Measurements from ENCODE around the gene ARHGAP22.

The ARHGAP22 gene

DNA sequence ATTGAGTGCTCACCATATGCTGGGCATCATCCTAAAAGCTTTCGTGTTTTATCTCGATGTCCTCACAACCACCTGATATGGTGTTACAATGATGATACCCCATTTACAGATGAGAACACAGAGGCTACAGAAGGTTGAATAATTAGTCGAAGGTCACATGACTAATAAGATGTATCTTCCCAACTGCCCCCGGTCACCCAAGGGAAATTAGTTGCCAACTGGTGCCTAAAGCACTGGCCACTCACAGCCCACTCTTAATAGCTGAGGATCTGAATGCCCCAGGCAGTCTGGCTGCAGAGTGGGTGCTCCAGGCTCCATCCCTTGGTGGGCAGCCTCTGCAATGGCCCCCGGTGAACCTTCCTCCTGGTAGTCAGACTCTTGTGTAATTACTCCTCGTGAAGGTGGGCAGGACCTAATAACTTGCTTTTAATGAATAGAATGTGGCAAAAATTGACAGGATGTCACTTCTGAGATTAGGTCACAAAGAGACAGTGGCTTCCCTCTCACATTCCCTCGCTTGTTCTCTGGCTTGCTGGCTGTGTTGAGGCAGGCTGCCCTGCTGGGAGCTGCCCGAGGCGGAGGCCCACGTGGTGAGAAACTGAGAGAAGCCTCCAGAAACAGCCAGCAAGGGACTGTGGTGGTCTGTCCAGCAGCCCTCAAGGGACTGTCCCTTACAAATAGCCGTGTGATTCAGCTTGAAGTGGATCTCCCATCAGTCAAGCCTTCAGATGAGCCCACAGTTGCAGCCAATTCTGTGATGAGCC, 109.4 kb downstream of the ARHGAP22 start:
- no peak for DNase-seq

DNA sequence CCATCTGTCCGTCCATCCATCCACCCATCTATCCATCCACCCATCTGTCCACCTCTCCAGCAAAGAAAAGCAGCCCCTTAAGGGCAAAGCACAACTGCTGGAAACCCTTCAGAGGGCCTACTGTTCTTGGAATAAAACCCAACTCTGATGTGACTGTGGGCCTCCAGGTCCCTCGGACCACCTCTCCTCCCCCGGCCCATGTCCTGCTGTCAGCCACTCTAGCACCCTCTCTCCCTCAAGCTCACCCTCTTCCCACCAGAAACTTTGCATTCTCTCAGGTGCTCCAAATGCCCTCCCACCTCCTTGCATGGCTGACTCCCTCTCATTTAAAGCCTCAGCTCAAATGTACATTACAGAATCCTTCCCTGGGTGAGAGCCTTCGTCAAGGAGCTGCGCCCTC, 110.3 kb downstream of the ARHGAP22 start:
- no peak for DNase-seq

DNA sequence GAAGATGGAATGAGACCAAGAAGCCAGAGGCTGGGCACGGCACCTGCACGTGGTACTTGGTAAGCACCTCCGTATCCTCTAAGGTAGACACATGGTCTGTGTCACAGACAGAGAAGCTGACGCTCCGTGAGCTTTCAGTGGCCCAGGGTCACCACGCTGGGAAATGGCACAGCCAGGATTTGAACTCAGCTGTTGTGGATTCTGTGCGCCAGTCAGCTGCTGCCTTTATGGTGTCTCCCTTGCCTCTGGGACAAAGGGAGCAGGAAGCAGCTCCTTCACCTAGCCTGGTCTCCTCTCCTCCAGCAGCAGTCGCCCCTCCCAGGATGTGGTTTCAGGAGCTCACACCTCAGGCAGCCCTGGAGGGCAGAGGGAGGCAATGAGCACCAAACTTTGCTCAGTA, 110.8 kb downstream of the ARHGAP22 start:
- DNase-seq: no peak

- DNase-seq: peak; percentile 71
Measured at GRCh38 chr10:48493083-48493871, 111.6 kb downstream of the ARHGAP22 start.

DNA sequence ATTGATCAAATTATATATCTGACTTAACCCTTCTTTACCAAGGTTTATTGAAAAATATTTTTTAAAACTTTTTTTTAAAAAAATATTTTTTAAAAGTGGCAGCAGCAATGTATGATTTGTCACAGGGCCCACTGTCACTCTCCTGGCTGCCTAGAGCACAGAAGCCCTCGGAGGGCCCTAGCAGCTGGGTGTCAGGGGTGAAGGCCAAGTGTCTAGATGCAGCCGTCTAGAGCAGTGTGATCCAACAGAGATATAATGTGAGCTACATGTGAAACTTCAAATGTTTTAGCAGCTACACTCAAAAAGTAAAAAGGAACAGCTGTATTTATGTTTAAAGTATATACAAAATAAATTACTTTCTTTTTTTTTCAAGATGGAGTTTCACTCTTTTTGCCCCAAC, 112.7 kb downstream of the ARHGAP22 start:
- DNase-seq: peak; percentile 7

GRCh38 chr10:48491392-48492139, 113.3 kb downstream of the ARHGAP22 start:
- no peak for DNase-seq

DNA sequence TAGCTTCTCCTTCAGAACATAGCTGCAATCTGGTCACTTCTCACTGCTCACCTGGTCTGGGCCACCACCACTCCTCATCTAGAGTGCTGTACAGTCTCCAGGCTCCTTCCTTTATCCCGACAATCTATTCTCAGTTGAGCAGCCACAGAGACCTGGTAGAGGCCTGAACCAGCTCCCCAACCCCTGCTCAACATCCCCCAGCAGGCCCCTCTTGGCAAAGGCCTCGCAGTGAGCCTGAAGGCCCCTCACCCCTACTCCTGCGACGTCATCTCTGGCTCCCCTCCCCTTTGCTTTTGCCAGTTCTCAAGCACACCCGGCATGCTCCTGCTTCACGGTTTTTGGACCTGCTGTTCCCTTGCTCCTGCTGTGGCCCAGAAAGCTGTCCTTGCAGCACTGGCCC, 113.9 kb downstream of the ARHGAP22 start:
- DNase-seq: no peak

DNA sequence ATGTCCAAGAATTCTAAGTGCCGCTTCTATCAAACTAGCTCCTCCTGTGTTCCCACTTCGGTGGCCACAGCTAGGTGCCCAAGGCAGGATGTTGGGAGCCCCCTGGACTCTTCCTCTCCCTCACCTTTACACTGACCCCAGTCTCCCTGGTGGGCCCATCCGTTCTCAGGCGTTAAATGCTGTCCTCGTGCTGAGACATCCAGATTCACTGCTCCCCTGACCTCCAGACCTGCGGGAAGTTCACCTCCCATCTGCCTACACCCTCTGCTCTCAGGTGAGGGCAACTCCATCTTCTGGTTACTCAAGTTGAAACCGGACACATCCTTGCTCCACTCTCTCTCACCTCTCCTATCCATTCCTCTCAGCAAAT, 114.3 kb downstream of the ARHGAP22 start:
- no peak for DNase-seq

GRCh38 chr10:48489099-48489498, 115.8 kb downstream of the ARHGAP22 start:
- no peak for DNase-seq

- no peak for DNase-seq
Measured at GRCh38 chr10:48487244-48487643, 117.6 kb downstream of the ARHGAP22 start.

- no peak for DNase-seq
Measured at GRCh38 chr10:48485711-48486110, 119.2 kb downstream of the ARHGAP22 start.

DNA sequence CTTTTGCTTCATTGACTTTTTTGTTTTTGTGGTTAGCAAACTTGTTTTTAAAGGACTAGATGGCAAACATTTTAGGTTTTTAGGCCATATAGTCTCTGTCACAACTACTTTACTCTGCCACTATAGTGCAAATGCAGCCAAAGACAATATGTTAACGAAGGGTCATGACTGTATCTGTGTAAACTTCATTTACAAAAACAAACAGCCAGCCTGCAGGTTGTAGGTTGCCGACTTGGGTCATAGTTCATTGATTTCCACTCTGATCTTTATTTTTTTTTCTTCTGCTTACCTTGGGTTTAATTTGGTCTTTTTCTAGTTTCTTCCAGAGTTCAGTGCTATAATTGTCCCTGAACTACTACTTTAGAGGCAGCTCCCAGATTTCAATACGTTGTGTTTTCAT, 120.0 kb downstream of the ARHGAP22 start:
- DNase-seq: peak; percentile 57

GRCh38 chr10:48482207-48482606, 122.7 kb downstream of the ARHGAP22 start:
- DNase-seq: peak; percentile 52

DNA sequence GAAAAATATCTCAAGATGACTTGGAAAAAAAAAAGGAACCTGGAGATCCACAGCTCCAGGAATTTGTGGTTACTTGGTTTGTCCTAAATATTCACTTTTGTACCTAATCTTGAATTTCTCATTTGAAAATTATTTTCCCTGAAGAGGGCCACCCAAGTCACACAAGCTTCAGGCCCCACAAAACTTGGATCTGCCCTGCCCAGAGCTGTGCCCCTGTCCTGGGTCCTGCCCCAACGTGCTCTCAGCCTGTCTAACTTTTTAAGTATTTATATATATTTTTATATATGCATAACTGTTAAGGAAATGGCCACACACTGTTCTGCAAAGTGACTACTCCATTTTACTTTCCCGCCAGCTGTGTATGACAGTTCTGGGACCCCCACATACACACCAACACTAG, 123.5 kb downstream of the ARHGAP22 start:
- no peak for DNase-seq

DNA sequence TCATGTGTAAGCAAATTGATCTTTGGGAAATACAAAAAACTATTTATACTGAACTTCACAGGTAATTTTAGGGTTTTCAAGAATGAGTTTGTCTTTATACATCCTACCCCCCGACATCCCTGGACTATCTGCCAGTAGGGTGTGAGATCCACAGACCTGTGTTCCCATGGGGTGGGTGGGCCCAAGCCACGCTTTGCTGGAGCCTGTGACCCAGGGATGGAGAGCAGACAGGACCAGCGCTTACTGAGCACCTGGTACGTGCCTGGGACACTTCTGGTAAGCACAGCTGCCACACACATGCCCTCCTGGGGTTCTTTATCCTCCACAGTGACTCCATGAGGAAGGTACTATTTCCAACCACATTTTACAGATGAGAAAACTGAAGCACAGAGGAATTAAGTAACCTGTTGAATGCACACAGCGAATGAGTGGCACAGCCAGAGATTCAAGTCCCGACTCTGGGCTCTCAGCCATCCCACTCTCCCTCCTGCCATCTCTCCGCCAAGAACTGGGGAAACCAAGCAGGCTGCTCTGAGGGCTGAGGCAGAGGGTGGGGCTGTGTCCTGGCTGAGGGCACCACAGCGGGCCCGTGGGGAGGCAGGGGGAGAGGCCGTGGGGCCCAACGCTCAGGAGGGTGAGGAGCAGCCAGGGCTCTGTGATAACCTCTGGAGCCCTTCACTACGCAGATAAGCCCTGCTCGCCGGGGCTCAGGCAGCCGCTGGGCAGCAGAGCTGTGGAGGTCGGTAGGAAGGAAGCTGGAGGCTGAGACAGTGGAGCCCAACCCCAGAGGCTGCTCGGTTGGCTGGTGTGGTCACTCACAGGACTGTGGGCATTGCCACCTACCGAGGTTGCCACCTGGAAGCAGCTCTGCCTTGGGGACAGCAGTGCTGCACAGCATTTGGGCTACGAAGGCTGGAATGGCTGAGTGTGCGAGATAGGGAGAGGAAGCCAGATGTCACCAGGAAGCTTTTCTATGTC, 124.2 kb downstream of the ARHGAP22 start:
- peak; percentile 88 for DNase-seq

- DNase-seq: no peak
Measured at GRCh38 chr10:48478980-48479811, 125.7 kb downstream of the ARHGAP22 start.

GRCh38 chr10:48478469-48478868, 126.4 kb downstream of the ARHGAP22 start:
- no peak for DNase-seq

- no peak for DNase-seq
Measured at GRCh38 chr10:48477616-48478015, 127.3 kb downstream of the ARHGAP22 start.

GRCh38 chr10:48477141-48477540, 127.7 kb downstream of the ARHGAP22 start:
- DNase-seq: no peak

DNA sequence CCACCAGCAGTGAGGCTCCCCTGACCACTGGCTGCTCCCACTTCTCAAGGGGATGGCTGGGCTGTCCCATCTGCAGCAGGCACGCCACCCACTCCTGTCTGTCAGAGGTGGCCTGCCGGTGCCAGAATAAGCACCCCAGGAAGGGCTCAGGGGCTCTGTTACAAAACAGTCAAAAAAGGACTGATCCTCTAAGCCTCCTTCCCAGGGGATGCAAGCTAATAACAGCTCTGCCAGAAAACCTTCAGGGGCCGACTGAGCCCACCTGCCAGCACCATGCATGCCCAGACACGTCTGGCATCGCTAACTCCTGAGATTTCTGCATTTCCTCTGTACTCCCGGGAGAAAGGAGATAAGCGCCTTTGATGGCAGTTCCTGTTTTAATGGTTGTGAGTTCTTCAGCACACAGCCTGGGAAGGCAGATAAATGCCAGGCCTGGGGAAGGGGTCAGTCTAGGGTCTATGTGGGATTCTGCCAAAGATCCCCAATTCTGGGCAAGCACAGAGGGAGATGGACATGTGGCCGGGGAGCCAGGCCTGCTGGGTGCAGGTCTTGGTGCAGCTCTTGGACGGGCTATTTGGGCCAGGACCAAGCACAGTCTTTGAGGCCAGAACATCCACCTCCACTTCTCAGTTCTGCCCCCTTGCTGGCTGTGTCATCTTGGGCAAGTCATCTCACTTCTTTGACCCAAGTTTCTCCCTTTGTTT, 128.4 kb downstream of the ARHGAP22 start:
- peak; percentile 71 for DNase-seq

- DNase-seq: no peak
Measured at GRCh38 chr10:48475943-48476278, 129.0 kb downstream of the ARHGAP22 start.

All from OCI-M1 (cell line).